HepG2 (cell line): Measurements from ENCODE around the gene TMX2. TPM values are rescaled to one million over a fixed set of nuclear protein-coding genes. Genes with fewer than 3 reads are reported as not detected.
A peak's percentile ranks its signal among the peaks of the same experiment; 100 is the strongest.

ENCODE experiments used
- CBFB ChIP-seq: sonication (generic); formaldehyde crosslinking; IDR thresholded peaks from 2 replicates; pipeline ENCODE4 v1.4.0; 2020; ENCODE audit warnings: missing genetic modification reagents
- ESRRA ChIP-seq: sonication (generic); formaldehyde crosslinking; IDR thresholded peaks from 2 replicates; pipeline ENCODE4 v1.5.1; 2020; ENCODE audit warnings: mild to moderate bottlenecking, low read depth, missing genetic modification reagents
- GATA4 ChIP-seq: sonication (generic); IDR thresholded peaks from 2 replicates; pipeline ENCODE4 v1.6.1; 2016; ENCODE audit warnings: antibody characterized with exemption, low read depth, borderline replicate concordance
- IKZF4 ChIP-seq: sonication (generic); formaldehyde crosslinking; IDR thresholded peaks from 2 replicates; pipeline ENCODE4 v1.5.1; 2020; ENCODE audit warnings: borderline replicate concordance, mild to moderate bottlenecking, low read depth, missing genetic modification reagents; ENCODE audit errors: not compliant biosample characterization
- JUNB ChIP-seq: sonication (generic); formaldehyde crosslinking; IDR thresholded peaks from 2 replicates; pipeline ENCODE4 v1.8.0; 2022; ENCODE audit warnings: missing genetic modification reagents, mild to moderate bottlenecking, borderline replicate concordance
- NCOR1 ChIP-seq: fragments of 200-600 bp; sonication (generic); IDR thresholded peaks from 2 replicates; pipeline ENCODE4 v1.7.0; 2017; ENCODE audit warnings: antibody characterized with exemption, low read length, borderline replicate concordance
- NKX3-1 ChIP-seq: sonication (generic); formaldehyde crosslinking; IDR thresholded peaks from 2 replicates; pipeline ENCODE4 v1.5.0; 2020; ENCODE audit warnings: missing genetic modification reagents
- NONO ChIP-seq, 2 experiments: fragments of 450-650 bp in 1 of 2; sonication (generic) in 1 of 2; formaldehyde crosslinking in 1 of 2; IDR thresholded peaks in 1 of 2; conservative IDR thresholded peaks in 1 of 2; 2 replicates each; pipeline versions ENCODE4 v1.6.1 to v1.8.0; 2017 to 2022; ENCODE audit warnings: mild to moderate bottlenecking in 1 of 2, missing genetic modification reagents in 1 of 2, moderate library complexity in 1 of 2
- RARA ChIP-seq: IDR thresholded peaks from 2 replicates; pipeline ENCODE4 v1.6.1; 2016; ENCODE audit warnings: missing genetic modification reagents, missing compliant biosample characterization
- SP2 ChIP-seq: sonication (generic); formaldehyde crosslinking; IDR thresholded peaks from 2 replicates; pipeline ENCODE4 v1.5.1; 2020; ENCODE audit warnings: mild to moderate bottlenecking, missing genetic modification reagents
- TAF15 ChIP-seq: fragments of 200-400 bp; formaldehyde crosslinking; IDR thresholded peaks from one replicate; pipeline ENCODE4 v1.6.1; 2018; ENCODE audit warnings: mild to moderate bottlenecking, low read depth, low read length; ENCODE audit not compliant: poor library complexity, severe bottlenecking
- ZNF24 ChIP-seq: fragments of 450-650 bp; IDR thresholded peaks from 2 replicates; pipeline ENCODE4 v1.6.1; 2017; ENCODE audit warnings: antibody characterized with exemption, mild to moderate bottlenecking
- ZNF30 ChIP-seq: sonication (generic); formaldehyde crosslinking; IDR thresholded peaks from 2 replicates; pipeline ENCODE4 v1.5.0; 2020; ENCODE audit warnings: mild to moderate bottlenecking, missing genetic modification reagents
- ZNF350 ChIP-seq: sonication (generic); formaldehyde crosslinking; IDR thresholded peaks from 2 replicates; pipeline ENCODE4 v1.4.0; 2020; ENCODE audit warnings: mild to moderate bottlenecking, low read depth, missing genetic modification reagents, borderline replicate concordance
- ZNF564 ChIP-seq: sonication (generic); formaldehyde crosslinking; IDR thresholded peaks from 2 replicates; pipeline ENCODE4 v1.8.1; 2023; ENCODE audit warnings: mild to moderate bottlenecking, missing genetic modification reagents
- ZNF772 ChIP-seq: sonication (generic); formaldehyde crosslinking; IDR thresholded peaks from 2 replicates; pipeline ENCODE4 v1.5.0; 2020; ENCODE audit warnings: mild to moderate bottlenecking, missing genetic modification reagents
- ZNF83 ChIP-seq: sonication (generic); formaldehyde crosslinking; IDR thresholded peaks from 2 replicates; pipeline ENCODE4 v1.4.0; 2020; ENCODE audit warnings: missing genetic modification reagents, mild to moderate bottlenecking, borderline replicate concordance
- polyA plus RNA-seq, 8 experiments: library from polyadenylated mRNA; depleted of rRNA in 3 of 8; stranded (reverse) in 7 of 8; unstranded in 1 of 8; fragments of >200 nt; fragmentation: Illumina TruSeq in 4 of 8; extraction: Trizol in 4 of 8; gene quantifications; 2 replicates each; pipeline versions ENCODE4 v1.2.1 to v1.2.3, GENCODE V29; 2011 to 2016; ENCODE audit warnings: low read depth in 4 of 8, missing spikeins in 1 of 8, mixed read lengths in 1 of 8; ENCODE audit not compliant: insufficient read depth in 1 of 8
- total RNA-seq, 5 experiments: library from RNA; depleted of rRNA; stranded (reverse); fragments of >200 nt; fragmentation: Illumina TruSeq; extraction: Trizol; gene quantifications; 2 replicates each; pipeline ENCODE4 v1.2.3, GENCODE V29; 2016; ENCODE audit warnings: low read depth in 1 of 5
- TF ChIP-seq, protein P1 (sequence below): sonication (generic); formaldehyde crosslinking; IDR thresholded peaks from 2 replicates; pipeline ENCODE4 v1.9.0; 2021; ENCODE audit warnings: missing genetic modification reagents, mild to moderate bottlenecking, borderline replicate concordance
- TF ChIP-seq, protein P2 (sequence below): sonication (generic); formaldehyde crosslinking; IDR thresholded peaks from 2 replicates; pipeline ENCODE4 v1.8.0; 2022; ENCODE audit warnings: missing genetic modification reagents, low read depth, mild to moderate bottlenecking, borderline replicate concordance
- TF ChIP-seq, protein P3 (sequence below): IDR thresholded peaks from 2 replicates; pipeline ENCODE4 v1.4.0; 2020; ENCODE audit warnings: mild to moderate bottlenecking, missing genetic modification reagents
- TF ChIP-seq, protein P4 (sequence below): sonication (generic); formaldehyde crosslinking; IDR thresholded peaks from 2 replicates; pipeline ENCODE4 v1.8.0; 2022; ENCODE audit warnings: missing genetic modification reagents, mild to moderate bottlenecking, moderate library complexity, borderline replicate concordance

The TMX2 gene
- total and polyA plus RNA-seq, 2 of the 13 experiments (the other 11 are each of a cell fraction or from before 2014, with no cell fraction given), result 84.5 to 129 TPM

DNA sequence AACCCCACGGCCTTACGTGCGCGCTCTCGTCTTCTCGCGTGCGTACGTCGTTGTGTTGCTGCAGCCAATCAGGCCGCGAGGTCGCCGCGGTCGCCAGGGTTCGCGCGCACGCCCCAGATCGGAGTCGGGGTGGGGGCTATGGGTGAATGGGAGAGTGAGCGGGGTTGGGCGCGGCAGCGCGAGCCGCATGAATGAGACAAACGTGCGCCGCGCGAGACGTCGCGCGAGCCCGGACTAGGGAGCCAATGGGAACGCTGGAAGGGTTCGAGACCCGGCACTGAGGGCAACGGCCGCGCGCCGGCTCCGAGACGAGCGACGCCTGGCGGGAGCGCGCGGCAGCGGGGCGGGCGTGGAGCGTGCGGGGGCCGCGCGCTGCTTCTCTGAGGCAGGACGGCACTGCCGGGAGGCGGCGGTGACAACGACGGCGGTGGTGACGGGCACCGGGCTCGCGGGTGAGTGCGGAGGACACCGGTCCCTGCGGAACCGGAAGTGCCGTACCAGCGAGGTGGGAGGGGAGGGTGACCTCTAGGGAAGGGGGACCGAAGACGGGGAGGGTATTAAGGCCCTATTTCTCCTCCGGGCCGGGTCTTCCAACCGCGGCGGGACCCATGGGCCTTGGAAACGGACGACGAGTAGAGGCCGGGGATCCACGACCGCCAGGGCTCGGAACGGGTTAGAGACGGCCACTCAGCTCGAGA, 44.5 kb upstream of the TMX2 start, which contains the start of gene ZDHHC5 (continued):
- TF ChIP-seq, protein P1, sequence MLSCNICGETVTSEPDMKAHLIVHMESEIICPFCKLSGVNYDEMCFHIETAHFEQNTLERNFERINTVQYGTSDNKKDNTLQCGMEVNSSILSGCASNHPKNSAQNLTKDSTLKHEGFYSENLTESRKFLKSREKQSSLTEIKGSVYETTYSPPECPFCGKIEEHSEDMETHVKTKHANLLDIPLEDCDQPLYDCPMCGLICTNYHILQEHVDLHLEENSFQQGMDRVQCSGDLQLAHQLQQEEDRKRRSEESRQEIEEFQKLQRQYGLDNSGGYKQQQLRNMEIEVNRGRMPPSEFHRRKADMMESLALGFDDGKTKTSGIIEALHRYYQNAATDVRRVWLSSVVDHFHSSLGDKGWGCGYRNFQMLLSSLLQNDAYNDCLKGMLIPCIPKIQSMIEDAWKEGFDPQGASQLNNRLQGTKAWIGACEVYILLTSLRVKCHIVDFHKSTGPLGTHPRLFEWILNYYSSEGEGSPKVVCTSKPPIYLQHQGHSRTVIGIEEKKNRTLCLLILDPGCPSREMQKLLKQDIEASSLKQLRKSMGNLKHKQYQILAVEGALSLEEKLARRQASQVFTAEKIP (CRISPR knock-in tag), result no peak
- TF ChIP-seq GATA4 (no peak), NONO (IDR thresholded peaks at IDR 0.05) (no peak), NONO (CRISPR knock-in tag; conservative IDR thresholded peaks at IDR 0.05) (peak; percentile 66), ZNF24 (no peak), TAF15 (peak; percentile 70), ZNF30 (CRISPR knock-in tag) (no peak), ZNF350 (peak; percentile 40; the same call in 1 of the 2 replicates), RARA (CRISPR knock-in tag) (0 out of 2 replicates have a peak, but pooled peaks have one; percentile 10), NCOR1 (no peak), ZNF772 (CRISPR knock-in tag) (no peak), NKX3-1 (no peak), ZNF83 (CRISPR knock-in tag) (no peak), CBFB (CRISPR knock-in tag) (no peak), ZNF564 (CRISPR knock-in tag) (no peak; the same call in none of the 2 replicates), JUNB (CRISPR knock-in tag) (no peak), IKZF4 (peak; percentile 64), ESRRA (peak; percentile 20; the same call in 1 of the 2 replicates), SP2 (CRISPR knock-in tag) (no peak; the same call in 1 of the 2 replicates)
- TF ChIP-seq, protein P2, sequence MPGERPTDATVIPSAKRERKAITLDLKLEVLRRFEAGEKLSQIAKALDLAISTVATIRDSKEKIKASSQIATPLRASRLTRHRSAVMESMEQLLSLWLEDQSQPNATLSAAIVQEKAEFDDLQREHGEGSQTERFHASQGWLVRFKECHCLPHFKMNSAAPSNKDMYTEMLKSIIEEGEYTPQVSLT (CRISPR knock-in tag), result no peak
- TF ChIP-seq, protein P3, sequence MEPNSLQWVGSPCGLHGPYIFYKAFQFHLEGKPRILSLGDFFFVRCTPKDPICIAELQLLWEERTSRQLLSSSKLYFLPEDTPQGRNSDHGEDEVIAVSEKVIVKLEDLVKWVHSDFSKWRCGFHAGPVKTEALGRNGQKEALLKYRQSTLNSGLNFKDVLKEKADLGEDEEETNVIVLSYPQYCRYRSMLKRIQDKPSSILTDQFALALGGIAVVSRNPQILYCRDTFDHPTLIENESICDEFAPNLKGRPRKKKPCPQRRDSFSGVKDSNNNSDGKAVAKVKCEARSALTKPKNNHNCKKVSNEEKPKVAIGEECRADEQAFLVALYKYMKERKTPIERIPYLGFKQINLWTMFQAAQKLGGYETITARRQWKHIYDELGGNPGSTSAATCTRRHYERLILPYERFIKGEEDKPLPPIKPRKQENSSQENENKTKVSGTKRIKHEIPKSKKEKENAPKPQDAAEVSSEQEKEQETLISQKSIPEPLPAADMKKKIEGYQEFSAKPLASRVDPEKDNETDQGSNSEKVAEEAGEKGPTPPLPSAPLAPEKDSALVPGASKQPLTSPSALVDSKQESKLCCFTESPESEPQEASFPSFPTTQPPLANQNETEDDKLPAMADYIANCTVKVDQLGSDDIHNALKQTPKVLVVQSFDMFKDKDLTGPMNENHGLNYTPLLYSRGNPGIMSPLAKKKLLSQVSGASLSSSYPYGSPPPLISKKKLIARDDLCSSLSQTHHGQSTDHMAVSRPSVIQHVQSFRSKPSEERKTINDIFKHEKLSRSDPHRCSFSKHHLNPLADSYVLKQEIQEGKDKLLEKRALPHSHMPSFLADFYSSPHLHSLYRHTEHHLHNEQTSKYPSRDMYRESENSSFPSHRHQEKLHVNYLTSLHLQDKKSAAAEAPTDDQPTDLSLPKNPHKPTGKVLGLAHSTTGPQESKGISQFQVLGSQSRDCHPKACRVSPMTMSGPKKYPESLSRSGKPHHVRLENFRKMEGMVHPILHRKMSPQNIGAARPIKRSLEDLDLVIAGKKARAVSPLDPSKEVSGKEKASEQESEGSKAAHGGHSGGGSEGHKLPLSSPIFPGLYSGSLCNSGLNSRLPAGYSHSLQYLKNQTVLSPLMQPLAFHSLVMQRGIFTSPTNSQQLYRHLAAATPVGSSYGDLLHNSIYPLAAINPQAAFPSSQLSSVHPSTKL (CRISPR knock-in tag), result peak; percentile 45; the same call in 1 of the 2 replicates
- TF ChIP-seq, protein P4, sequence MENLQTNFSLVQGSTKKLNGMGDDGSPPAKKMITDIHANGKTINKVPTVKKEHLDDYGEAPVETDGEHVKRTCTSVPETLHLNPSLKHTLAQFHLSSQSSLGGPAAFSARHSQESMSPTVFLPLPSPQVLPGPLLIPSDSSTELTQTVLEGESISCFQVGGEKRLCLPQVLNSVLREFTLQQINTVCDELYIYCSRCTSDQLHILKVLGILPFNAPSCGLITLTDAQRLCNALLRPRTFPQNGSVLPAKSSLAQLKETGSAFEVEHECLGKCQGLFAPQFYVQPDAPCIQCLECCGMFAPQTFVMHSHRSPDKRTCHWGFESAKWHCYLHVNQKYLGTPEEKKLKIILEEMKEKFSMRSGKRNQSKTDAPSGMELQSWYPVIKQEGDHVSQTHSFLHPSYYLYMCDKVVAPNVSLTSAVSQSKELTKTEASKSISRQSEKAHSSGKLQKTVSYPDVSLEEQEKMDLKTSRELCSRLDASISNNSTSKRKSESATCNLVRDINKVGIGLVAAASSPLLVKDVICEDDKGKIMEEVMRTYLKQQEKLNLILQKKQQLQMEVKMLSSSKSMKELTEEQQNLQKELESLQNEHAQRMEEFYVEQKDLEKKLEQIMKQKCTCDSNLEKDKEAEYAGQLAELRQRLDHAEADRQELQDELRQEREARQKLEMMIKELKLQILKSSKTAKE (CRISPR knock-in tag), result no peak
